HepG2 (cell line): ENCODE results near the gene RHOT2. TPM values are rescaled to one million over a fixed set of nuclear protein-coding genes. Genes with fewer than 3 reads are reported as not detected.
A peak's percentile ranks its signal among the peaks of the same experiment; 100 is the strongest.

Experiments used
- ARID4A ChIP-seq: sonication (generic); formaldehyde crosslinking; IDR thresholded peaks from 2 replicates; pipeline ENCODE4 v1.5.0; 2020; ENCODE audit warnings: mild to moderate bottlenecking, missing genetic modification reagents, borderline replicate concordance
- FOXK2 ChIP-seq: fragments of 450-650 bp; IDR thresholded peaks from 2 replicates; pipeline ENCODE4 v1.6.1; 2016
- KLF13 ChIP-seq: sonication (generic); formaldehyde crosslinking; IDR thresholded peaks from 2 replicates; pipeline ENCODE4 v1.4.0; 2020; ENCODE audit warnings: mild to moderate bottlenecking, missing genetic modification reagents
- MXI1 ChIP-seq: IDR thresholded peaks from 3 replicates; pipeline ENCODE4 v1.6.1; 2012; ENCODE audit warnings: low read depth, low read length, inconsistent platforms, borderline replicate concordance
- NR0B2 ChIP-seq: sonication (generic); formaldehyde crosslinking; IDR thresholded peaks from 2 replicates; pipeline ENCODE4 v1.4.0; 2020; ENCODE audit warnings: mild to moderate bottlenecking, missing genetic modification reagents
- RXRB ChIP-seq: IDR thresholded peaks from 2 replicates; pipeline ENCODE4 v1.6.1; 2016; ENCODE audit warnings: borderline replicate concordance, missing genetic modification reagents, missing compliant biosample characterization
- TFDP2 ChIP-seq: sonication (generic); formaldehyde crosslinking; IDR thresholded peaks from 2 replicates; pipeline ENCODE4 v1.4.0; 2020; ENCODE audit warnings: missing genetic modification reagents
- ZNF530 ChIP-seq: sonication (generic); formaldehyde crosslinking; IDR thresholded peaks from 2 replicates; pipeline ENCODE4 v1.5.0; 2020; ENCODE audit warnings: low read depth, mild to moderate bottlenecking, missing genetic modification reagents
- ZNF746 ChIP-seq: sonication (generic); formaldehyde crosslinking; IDR thresholded peaks from 2 replicates; pipeline ENCODE4 v1.8.0; 2022; ENCODE audit warnings: mild to moderate bottlenecking, missing genetic modification reagents
- ZSCAN25 ChIP-seq: sonication (generic); formaldehyde crosslinking; IDR thresholded peaks from 2 replicates; pipeline ENCODE4 v1.8.0; 2022; ENCODE audit warnings: mild to moderate bottlenecking, missing genetic modification reagents
- polyA plus RNA-seq, 8 experiments: library from polyadenylated mRNA; depleted of rRNA in 3 of 8; stranded (reverse) in 7 of 8; unstranded in 1 of 8; fragments of >200 nt; fragmentation: Illumina TruSeq in 4 of 8; extraction: Trizol in 4 of 8; gene quantifications; 2 replicates each; pipeline versions ENCODE4 v1.2.1 to v1.2.3, GENCODE V29; 2011 to 2016; ENCODE audit warnings: low read depth in 4 of 8, missing spikeins in 1 of 8, mixed read lengths in 1 of 8; ENCODE audit not compliant: insufficient read depth in 1 of 8
- total RNA-seq, 5 experiments: library from RNA; depleted of rRNA; stranded (reverse); fragments of >200 nt; fragmentation: Illumina TruSeq; extraction: Trizol; gene quantifications; 2 replicates each; pipeline ENCODE4 v1.2.3, GENCODE V29; 2016; ENCODE audit warnings: low read depth in 1 of 5
- TF ChIP-seq, protein P1 (sequence below): sonication (generic); formaldehyde crosslinking; IDR thresholded peaks from 2 replicates; pipeline ENCODE4 v1.5.0; 2020; ENCODE audit warnings: mild to moderate bottlenecking, missing genetic modification reagents, borderline replicate concordance
- TF ChIP-seq, protein P2 (sequence below): sonication (generic); formaldehyde crosslinking; IDR thresholded peaks from 2 replicates; pipeline ENCODE4 v1.4.0; 2020; ENCODE audit warnings: missing genetic modification reagents

Gene RHOT2
- total and polyA plus RNA-seq, 2 of the 13 experiments (the other 11 are each of a cell fraction or from before 2014, with no cell fraction given): 63.6 to 76.9 TPM

DNA sequence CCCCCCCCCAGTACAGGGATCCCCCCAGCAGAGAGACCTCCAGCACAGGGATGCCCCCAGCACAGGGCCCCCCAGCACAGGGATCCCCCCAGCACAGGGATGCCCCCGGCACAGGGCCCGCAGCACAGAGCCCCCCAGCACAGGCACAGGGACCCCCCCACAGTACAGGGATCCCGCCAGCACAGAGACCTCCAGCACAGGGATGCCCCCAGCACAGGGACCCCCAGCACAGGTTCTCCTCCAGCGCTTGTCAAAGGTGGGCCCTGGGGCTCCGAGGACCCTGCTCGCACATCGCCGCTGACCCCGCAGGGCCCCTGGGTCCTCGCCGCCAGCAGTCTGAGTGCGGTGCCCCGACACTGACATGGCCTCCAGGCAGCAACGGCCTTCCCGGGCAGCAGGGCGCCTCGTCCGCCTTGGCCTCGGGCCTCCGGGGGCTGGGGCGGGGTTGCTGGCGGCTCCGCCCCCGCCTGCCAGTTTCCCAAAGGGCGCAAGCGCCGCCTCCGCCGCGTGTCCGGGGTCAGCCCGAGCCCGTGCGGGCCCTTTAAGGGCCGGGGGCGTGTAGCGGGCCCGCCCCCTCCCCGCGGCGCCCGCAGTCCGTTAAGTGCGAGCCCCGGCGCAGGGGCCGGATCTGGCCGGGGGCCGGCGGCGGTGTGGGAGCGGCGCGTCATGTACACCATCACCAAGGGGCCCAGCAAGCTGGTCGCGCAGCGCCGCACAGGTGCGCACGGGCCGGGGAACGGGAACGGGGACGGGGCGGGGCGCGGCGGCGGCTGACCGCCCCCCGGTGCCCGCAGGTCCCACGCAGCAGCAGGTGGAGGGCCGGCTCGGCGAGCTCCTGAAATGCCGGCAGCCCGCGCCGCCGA lies 26.4 kb upstream of the RHOT2 start, which contains the start of gene MCRIP2 (continued):
- TF ChIP-seq, protein P1, sequence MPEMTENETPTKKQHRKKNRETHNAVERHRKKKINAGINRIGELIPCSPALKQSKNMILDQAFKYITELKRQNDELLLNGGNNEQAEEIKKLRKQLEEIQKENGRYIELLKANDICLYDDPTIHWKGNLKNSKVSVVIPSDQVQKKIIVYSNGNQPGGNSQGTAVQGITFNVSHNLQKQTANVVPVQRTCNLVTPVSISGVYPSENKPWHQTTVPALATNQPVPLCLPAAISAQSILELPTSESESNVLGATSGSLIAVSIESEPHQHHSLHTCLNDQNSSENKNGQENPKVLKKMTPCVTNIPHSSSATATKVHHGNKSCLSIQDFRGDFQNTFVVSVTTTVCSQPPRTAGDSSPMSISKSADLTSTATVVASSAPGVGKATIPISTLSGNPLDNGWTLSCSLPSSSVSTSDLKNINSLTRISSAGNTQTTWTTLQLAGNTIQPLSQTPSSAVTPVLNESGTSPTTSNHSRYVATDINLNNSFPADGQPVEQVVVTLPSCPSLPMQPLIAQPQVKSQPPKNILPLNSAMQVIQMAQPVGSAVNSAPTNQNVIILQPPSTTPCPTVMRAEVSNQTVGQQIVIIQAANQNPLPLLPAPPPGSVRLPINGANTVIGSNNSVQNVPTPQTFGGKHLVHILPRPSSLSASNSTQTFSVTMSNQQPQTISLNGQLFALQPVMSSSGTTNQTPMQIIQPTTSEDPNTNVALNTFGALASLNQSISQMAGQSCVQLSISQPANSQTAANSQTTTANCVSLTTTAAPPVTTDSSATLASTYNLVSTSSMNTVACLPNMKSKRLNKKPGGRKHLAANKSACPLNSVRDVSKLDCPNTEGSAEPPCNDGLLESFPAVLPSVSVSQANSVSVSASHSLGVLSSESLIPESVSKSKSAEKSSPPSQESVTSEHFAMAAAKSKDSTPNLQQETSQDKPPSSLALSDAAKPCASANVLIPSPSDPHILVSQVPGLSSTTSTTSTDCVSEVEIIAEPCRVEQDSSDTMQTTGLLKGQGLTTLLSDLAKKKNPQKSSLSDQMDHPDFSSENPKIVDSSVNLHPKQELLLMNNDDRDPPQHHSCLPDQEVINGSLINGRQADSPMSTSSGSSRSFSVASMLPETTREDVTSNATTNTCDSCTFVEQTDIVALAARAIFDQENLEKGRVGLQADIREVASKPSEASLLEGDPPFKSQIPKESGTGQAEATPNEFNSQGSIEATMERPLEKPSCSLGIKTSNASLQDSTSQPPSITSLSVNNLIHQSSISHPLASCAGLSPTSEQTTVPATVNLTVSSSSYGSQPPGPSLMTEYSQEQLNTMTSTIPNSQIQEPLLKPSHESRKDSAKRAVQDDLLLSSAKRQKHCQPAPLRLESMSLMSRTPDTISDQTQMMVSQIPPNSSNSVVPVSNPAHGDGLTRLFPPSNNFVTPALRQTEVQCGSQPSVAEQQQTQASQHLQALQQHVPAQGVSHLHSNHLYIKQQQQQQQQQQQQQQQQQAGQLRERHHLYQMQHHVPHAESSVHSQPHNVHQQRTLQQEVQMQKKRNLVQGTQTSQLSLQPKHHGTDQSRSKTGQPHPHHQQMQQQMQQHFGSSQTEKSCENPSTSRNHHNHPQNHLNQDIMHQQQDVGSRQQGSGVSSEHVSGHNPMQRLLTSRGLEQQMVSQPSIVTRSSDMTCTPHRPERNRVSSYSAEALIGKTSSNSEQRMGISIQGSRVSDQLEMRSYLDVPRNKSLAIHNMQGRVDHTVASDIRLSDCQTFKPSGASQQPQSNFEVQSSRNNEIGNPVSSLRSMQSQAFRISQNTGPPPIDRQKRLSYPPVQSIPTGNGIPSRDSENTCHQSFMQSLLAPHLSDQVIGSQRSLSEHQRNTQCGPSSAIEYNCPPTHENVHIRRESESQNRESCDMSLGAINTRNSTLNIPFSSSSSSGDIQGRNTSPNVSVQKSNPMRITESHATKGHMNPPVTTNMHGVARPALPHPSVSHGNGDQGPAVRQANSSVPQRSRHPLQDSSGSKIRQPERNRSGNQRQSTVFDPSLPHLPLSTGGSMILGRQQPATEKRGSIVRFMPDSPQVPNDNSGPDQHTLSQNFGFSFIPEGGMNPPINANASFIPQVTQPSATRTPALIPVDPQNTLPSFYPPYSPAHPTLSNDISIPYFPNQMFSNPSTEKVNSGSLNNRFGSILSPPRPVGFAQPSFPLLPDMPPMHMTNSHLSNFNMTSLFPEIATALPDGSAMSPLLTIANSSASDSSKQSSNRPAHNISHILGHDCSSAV: no peak
- TF ChIP-seq KLF13 (CRISPR knock-in tag) (0 out of 2 replicates have a peak, but pooled peaks have one; percentile 40), MXI1 (peak; percentile 87; the same call in 1 of the 3 replicates), FOXK2 (no peak), ZSCAN25 (CRISPR knock-in tag) (0 out of 2 replicates have a peak, but pooled peaks have one; percentile 33), ZNF530 (CRISPR knock-in tag) (no peak), ZNF746 (CRISPR knock-in tag) (0 out of 2 replicates have a peak, but pooled peaks have one; percentile 6), TFDP2 (peak; percentile 64), RXRB (CRISPR knock-in tag) (peak; percentile 45; the same call in 1 of the 2 replicates), ARID4A (CRISPR knock-in tag) (peak; percentile 76), NR0B2 (CRISPR knock-in tag) (peak; percentile 90)
- TF ChIP-seq, protein P2, sequence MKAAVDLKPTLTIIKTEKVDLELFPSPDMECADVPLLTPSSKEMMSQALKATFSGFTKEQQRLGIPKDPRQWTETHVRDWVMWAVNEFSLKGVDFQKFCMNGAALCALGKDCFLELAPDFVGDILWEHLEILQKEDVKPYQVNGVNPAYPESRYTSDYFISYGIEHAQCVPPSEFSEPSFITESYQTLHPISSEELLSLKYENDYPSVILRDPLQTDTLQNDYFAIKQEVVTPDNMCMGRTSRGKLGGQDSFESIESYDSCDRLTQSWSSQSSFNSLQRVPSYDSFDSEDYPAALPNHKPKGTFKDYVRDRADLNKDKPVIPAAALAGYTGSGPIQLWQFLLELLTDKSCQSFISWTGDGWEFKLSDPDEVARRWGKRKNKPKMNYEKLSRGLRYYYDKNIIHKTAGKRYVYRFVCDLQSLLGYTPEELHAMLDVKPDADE (CRISPR knock-in tag): peak; percentile 9; the same call in 1 of the 2 replicates
